Gastrocnemius medialis (tissue), 4 donors: ENCODE measurements around the gene WDR18.

Source experiments
- POLR2A ChIP-seq, 2 donors: fragments of 450-650 bp; IDR thresholded peaks; one replicate each; pipeline ENCODE4 v1.6.1; 2017; ENCODE audit warnings: antibody characterized with exemption in 2 of 2, mild to moderate bottlenecking in 2 of 2, moderate library complexity in 2 of 2
- TF ChIP-seq, protein P1 (sequence below), 5 experiments: fragments of 450-650 bp in 3 of 5; fragments of 200-600 bp in 2 of 5; sonication (generic) in 2 of 5; IDR thresholded peaks in 4 of 5; conservative IDR thresholded peaks in 1 of 5; 1 replicate in 4 of 5; 2 replicates in 1 of 5; pipeline ENCODE4 v1.5.1; 2016 to 2019; ENCODE audit warnings: antibody characterized with exemption in 5 of 5, mild to moderate bottlenecking in 3 of 5, moderate library complexity in 3 of 5

DNA sequence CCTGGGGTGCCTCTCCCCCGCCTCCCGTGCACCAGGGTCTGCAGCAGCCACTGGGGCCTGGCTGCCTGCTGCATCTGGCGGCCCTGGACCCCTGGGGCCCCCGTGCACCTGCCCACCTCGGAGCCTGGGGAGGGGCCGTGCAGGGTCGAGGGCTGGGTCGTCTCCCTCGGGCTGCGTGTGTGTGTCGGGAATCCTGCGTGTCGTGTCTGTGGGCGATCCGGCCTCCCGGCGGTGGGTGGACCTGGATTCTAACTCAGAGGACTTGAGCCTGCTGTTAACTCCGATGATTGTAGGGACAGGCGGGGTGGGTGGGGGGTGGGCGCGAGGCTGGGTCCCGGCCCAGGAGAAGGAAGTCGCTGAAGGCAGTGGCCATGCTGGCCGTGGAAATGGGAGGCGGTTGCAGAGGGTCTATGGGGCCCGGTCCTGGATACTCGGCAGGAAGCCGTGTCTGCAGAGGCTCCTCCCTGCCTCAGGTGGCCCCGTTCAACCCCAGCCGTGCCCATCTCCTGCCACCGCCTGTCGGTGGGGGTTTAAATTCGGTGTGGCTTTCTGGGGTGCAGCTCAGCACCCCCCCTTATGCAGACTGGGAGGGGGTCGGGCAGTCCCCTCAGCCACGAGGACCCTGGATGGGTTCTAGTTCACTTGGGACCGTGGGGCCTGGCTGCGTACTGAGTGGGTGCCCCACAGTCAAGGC lies 9.4 kb upstream of the WDR18 start:
- TF ChIP-seq, protein P1, sequence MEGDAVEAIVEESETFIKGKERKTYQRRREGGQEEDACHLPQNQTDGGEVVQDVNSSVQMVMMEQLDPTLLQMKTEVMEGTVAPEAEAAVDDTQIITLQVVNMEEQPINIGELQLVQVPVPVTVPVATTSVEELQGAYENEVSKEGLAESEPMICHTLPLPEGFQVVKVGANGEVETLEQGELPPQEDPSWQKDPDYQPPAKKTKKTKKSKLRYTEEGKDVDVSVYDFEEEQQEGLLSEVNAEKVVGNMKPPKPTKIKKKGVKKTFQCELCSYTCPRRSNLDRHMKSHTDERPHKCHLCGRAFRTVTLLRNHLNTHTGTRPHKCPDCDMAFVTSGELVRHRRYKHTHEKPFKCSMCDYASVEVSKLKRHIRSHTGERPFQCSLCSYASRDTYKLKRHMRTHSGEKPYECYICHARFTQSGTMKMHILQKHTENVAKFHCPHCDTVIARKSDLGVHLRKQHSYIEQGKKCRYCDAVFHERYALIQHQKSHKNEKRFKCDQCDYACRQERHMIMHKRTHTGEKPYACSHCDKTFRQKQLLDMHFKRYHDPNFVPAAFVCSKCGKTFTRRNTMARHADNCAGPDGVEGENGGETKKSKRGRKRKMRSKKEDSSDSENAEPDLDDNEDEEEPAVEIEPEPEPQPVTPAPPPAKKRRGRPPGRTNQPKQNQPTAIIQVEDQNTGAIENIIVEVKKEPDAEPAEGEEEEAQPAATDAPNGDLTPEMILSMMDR (IDR thresholded peaks at IDR 0.05 in 4 of 5, conservative IDR thresholded peaks at IDR 0.05 in 1 of 5) = no peak
- TF ChIP-seq POLR2A (IDR thresholded peaks at IDR 0.05) = no peak
